HEK293 (cell line): ENCODE data around the gene NIT1.

Source experiments
- CTCF ChIA-PET: fragments of 350-600 bp; formaldehyde crosslinking; extraction: SDS; loops from one replicate; lab custom pipeline; 2021; ENCODE audit warnings: antibody characterized with exemption; lab: Yijun Ruan, JAX
- POLR2A ChIA-PET: fragments of 300-600 bp; formaldehyde crosslinking; extraction: SDS; loops from one replicate; lab custom pipeline; 2020; ENCODE audit warnings: antibody characterized with exemption, inconsistent platforms; lab: Yijun Ruan, JAX
- H3K27ac ChIP-seq: fragments of 200-500 bp; sonication (Bioruptor generic); 2 replicates; pipeline ENCODE4 v1.5.1; 2014; ENCODE audit warnings: low read depth, low read length, control low read depth, inconsistent platforms; ENCODE audit errors: extremely low read depth
- H3K36me3 ChIP-seq, 2 experiments: fragments of 200-500 bp in 1 of 2; sonication (Bioruptor generic) in 1 of 2; 1 replicate in 1 of 2; 2 replicates in 1 of 2; pipeline ENCODE4 v1.5.1; 2014 to 2017; ENCODE audit warnings: inconsistent platforms in 2 of 2, low read length in 2 of 2; ENCODE audit not compliant: control insufficient read depth in 2 of 2, insufficient read depth in 1 of 2
- H3K4me1 ChIP-seq: fragments of 200-500 bp; sonication (Bioruptor generic); 2 replicates; pipeline ENCODE4 v1.5.1; 2014; ENCODE audit warnings: mild to moderate bottlenecking, low read length, inconsistent platforms; ENCODE audit not compliant: control insufficient read depth, insufficient read depth
- H3K4me3 ChIP-seq: 2 replicates; pipeline ENCODE4 v1.5.1; 2011; ENCODE audit warnings: low read depth, mild to moderate bottlenecking, control low read depth, low read length, moderate library complexity
- H3K9me3 ChIP-seq: fragments of 200-500 bp; sonication (Bioruptor generic); 2 replicates; pipeline ENCODE4 v1.5.1; 2014; ENCODE audit warnings: low read depth, low read length, inconsistent platforms; ENCODE audit not compliant: control insufficient read depth, insufficient read depth
- IKZF3 ChIP-seq: fragments of 450-650 bp; IDR thresholded peaks from 2 replicates; pipeline ENCODE4 v1.5.0; 2018; ENCODE audit warnings: missing biosample characterization, mild to moderate bottlenecking, missing genetic modification characterization, moderate library complexity
- KLF1 ChIP-seq: fragments of 450-650 bp; formaldehyde crosslinking; IDR thresholded peaks from 2 replicates; pipeline ENCODE4 v1.5.1; 2016; ENCODE audit warnings: missing biosample characterization, missing genetic modification characterization
- KLF17 ChIP-seq: fragments of 450-650 bp; formaldehyde crosslinking; IDR thresholded peaks from 2 replicates; pipeline ENCODE4 v1.5.1; 2016; ENCODE audit warnings: missing biosample characterization, missing genetic modification characterization
- ZBTB1 ChIP-seq: fragments of 450-650 bp; formaldehyde crosslinking; IDR thresholded peaks from 2 replicates; pipeline ENCODE4 v1.5.1; 2016; ENCODE audit warnings: missing biosample characterization, missing genetic modification characterization
- ZBTB20 ChIP-seq: fragments of 450-650 bp; formaldehyde crosslinking; IDR thresholded peaks from 2 replicates; pipeline ENCODE4 v1.5.1; 2016; ENCODE audit warnings: missing biosample characterization, missing genetic modification characterization
- ZBTB49 ChIP-seq: fragments of 450-650 bp; formaldehyde crosslinking; IDR thresholded peaks from 2 replicates; pipeline ENCODE4 v1.5.1; 2016; ENCODE audit warnings: missing biosample characterization, missing genetic modification characterization, low read depth
- ZNF280D ChIP-seq: fragments of 450-650 bp; formaldehyde crosslinking; IDR thresholded peaks from 2 replicates; pipeline ENCODE4 v1.5.1; 2016; ENCODE audit warnings: missing biosample characterization, missing genetic modification characterization
- ZNF366 ChIP-seq: fragments of 450-650 bp; formaldehyde crosslinking; conservative IDR thresholded peaks from 2 replicates; pipeline ENCODE4 v1.5.1; 2016; ENCODE audit warnings: missing biosample characterization, missing genetic modification characterization
- ZNF514 ChIP-seq: fragments of 450-650 bp; formaldehyde crosslinking; IDR thresholded peaks from 2 replicates; pipeline ENCODE4 v1.5.1; 2016; ENCODE audit warnings: missing biosample characterization, missing genetic modification characterization
- ZNF639 ChIP-seq: fragments of 450-650 bp; formaldehyde crosslinking; IDR thresholded peaks from 2 replicates; pipeline ENCODE4 v1.5.1; 2016; ENCODE audit warnings: missing biosample characterization, missing genetic modification characterization
- ZNF645 ChIP-seq: fragments of 450-650 bp; formaldehyde crosslinking; IDR thresholded peaks from 2 replicates; pipeline ENCODE4; 2016; ENCODE audit warnings: missing biosample characterization, missing genetic modification characterization
- ZSCAN16 ChIP-seq: fragments of 450-650 bp; formaldehyde crosslinking; IDR thresholded peaks from 2 replicates; pipeline ENCODE4 v1.5.1; 2016; ENCODE audit warnings: missing biosample characterization, missing genetic modification characterization
- ZSCAN5A ChIP-seq: fragments of 450-650 bp; formaldehyde crosslinking; IDR thresholded peaks from 2 replicates; pipeline ENCODE4 v1.5.1; 2016; ENCODE audit warnings: missing biosample characterization, missing genetic modification characterization

NIT1 gene

GRCh38 chr1:161086457-161086856 is 31.4 kb upstream of the NIT1 start:
- peak; percentile 94 for TF ChIP-seq KLF1 (tag by site-specific recombination)
- peak; percentile 63; the same call in 1 of the 2 replicates for TF ChIP-seq KLF17 (tag by site-specific recombination)
- TF ChIP-seq IKZF3 (tag by site-specific recombination) = no peak
- TF ChIP-seq ZNF280D = no peak
- no peak for TF ChIP-seq ZBTB1
- TF ChIP-seq ZNF639 (tag by site-specific recombination) = no peak
- TF ChIP-seq, all 188 proteins: peak for 2
- CTCF ChIA-PET = interaction anchor here (0.6 to 2.5 kb wide), 3 partner anchors 11 to 1000 kb away, joined by 3 to 17 read pairs (median 4); partner anchors contain the start of gene KLHDC9
- POLR2A ChIA-PET = interaction anchor here (0.9 kb wide), 1 partner anchor 49 kb away, joined by 3 read pairs; no protein-coding TSS in a partner anchor
- Histone ChIP-seq H3K36me3 (no peaks in the 10 kb centered on the region), H3K9me3 (no peaks in the 10 kb centered on the region), H3K4me1 (no peaks in the 10 kb centered on the region; the same call in 1 of the 2 replicates), H3K4me3 (no peak overlapping the region), H3K27ac (no peak overlapping the region)

GRCh38 chr1:161088587-161089110 is 29.3 kb upstream of the NIT1 start:
- H3K4me3 ChIP-seq = no peak overlapping the region
- POLR2A ChIA-PET = no interaction called here

GRCh38 chr1:161089251-161089924 is 28.5 kb upstream of the NIT1 start, which contains the start of gene NECTIN4:
NECTIN4 (minus strand) TSS chr1:161089558; CDS start chr1:161089296, 262 bp downstream.
- ChIA-PET POLR2A (no interaction called here), CTCF (interaction anchor here (1.4 kb wide), 1 partner anchor 10 kb away, joined by 4 read pairs; no protein-coding TSS in a partner anchor)
- Histone ChIP-seq H3K4me3 (no peak within 1 kb of the TSS), H3K27ac (no peak within 1 kb of the TSS), H3K36me3 (no peaks in the 10 kb centered on the region), H3K4me1 (no peaks in the 10 kb centered on the region), H3K9me3 (no peaks in the 10 kb centered on the region)
- no peak for TF ChIP-seq ZBTB49 (tag by site-specific recombination)
- no peak for TF ChIP-seq ZNF514 (tag by site-specific recombination)
- no peak for TF ChIP-seq ZSCAN5A (tag by site-specific recombination)

More at GRCh38 chr1:161088587-161089110, 29.3 kb upstream of the NIT1 start:
- no peak overlapping the region for H3K27ac ChIP-seq
- CTCF ChIA-PET = interaction anchor here (1.4 kb wide), 1 partner anchor 10 kb away, joined by 4 read pairs; no protein-coding TSS in a partner anchor
- no peaks in the 10 kb centered on the region for H3K36me3 ChIP-seq
- H3K9me3 ChIP-seq = no peaks in the 10 kb centered on the region
- no peak for TF ChIP-seq ZNF645 (tag by site-specific recombination)
- no peak for TF ChIP-seq ZBTB20
- TF ChIP-seq ZNF366 (tag by site-specific recombination) = no peak
- no peak for TF ChIP-seq ZSCAN16
- H3K4me1 ChIP-seq = no peaks in the 10 kb centered on the region
